Measurements from ENCODE around the gene ADAM19.

ADAM19 gene

DNA sequence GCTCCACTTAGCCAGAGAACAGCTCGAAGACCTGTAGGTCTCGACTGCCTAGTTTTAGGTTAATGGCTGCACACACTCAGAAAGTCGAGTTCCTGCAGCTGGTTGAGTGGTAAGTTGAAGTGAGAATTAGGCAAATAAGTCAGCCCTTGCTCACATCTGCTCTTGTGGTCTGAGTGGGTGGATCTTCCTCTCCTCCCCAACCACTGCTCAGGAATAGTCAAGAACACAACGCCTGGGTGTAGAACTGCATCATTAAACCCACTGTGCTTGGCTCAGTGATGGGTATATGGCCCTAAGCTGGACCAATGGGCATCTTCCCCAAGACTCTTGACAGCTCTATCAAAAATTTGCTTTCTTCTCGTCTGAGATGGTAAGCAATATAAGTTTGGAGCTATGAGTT is 20.9 kb upstream of the ADAM19 start:
- peak; percentile 67 to 86 (median 81) for DNase-seq

DNA sequence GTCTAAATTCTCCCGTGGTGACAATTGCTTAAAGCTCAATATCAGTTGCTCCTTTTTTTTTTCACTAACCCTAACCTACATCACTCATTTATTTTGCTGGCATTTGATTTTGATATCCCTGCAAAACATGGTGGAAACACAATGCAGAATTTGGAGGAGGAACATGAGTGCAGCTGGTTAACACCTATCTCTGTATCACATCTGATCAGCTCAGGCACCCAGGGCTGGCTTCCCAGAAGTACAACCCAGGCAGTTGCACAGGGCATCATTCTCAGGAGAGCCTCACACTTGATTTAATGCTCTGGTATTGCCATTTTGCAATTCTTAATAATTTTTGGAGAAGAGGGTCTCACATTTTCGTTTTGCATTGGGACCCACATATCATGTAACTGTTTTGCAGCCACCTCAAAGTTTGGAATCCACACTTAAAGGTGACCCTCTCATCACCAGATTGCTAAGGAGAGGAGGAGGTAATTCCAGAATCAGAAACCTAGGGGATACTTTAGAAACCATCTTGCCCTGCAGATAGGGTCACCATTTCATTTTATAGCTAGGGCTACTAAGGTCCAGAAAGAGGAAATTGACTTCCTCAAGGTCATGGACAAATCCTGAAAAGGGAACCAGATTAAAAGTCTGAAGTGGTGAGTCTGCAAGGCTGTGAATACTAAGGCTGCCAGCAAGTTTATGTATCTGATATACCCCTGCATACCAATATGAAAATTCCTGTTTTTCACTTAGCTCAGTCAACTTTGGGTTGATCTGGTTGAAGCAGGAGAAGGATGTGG is 19.3 kb upstream of the ADAM19 start:
- DNase-seq: peak; percentile 53 to 79 (median 74)

DNA sequence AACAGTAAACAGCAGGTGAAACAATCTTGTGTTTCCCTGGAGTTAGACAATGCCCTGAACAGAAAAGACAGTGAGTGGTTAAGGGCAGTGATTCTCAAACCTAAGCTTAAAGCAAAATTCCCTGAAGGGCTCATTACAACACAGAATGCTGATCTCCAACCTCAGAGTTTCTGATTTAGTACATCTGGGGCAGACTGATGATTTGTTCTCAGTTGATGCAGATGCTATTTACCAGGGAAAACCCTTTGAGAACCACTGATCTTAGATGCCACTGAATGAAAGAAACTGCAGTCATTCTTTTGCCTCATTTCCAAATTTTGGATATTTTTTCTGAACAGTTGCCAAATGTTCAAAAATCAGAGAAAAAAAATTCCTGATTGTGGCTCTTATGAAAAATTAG is 18.7 kb upstream of the ADAM19 start:
- peak; percentile 49 to 88 (median 72) for DNase-seq

DNA sequence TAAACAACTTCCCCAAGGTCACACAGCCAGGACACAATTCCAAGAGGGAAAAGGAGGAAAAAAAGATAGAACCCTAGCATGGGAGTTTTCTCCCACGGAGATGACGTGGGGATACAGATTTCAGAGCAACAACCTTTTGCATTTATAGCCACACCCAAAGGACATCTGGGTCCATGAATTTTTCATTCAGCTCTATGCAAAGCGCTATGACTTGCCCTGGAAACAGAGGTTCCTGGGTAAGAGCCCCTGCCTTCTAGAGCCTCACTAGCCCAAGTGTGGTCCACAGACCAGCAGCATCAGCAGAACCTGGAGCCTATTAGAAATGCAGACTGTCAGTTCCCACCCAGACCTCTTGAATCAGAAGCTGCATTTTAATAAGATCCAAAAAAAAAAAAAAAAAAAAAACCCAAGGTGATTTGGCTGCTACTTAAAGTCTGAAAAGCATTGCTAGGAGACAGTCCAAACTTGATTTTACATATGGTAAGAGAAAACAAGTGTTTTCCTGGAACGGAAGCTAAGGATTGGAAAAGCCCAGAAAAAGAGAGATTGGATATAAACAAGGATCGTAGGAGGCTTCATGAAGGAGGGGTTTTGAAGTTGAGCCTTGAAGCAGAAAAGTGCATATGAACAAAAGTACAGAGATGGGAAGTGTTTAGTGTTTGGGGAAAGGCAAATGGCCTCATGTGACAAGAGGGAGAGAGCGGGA is 17.6 kb upstream of the ADAM19 start:
- DNase-seq: no peak

DNA sequence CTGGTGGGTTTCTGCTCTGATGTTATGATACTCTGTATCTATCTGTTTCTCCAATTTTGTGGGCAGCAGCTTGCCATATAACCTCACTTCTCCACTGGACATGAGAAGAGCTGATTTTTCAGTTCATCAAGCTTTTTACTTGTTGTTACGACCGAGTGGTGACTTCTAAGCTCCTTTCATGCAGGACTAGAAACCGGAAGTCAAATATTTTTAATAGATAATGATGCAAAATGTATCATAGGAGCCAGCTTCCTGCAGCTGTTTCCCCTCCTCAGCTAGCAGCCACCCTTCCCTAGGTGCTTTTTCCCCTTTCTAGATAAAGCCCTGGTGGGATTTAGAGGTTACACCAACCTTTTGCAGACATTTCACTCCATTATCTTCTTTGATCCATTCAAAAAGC is 17.0 kb upstream of the ADAM19 start:
- peak; percentile 32 to 57 (median 48) for DNase-seq

DNA sequence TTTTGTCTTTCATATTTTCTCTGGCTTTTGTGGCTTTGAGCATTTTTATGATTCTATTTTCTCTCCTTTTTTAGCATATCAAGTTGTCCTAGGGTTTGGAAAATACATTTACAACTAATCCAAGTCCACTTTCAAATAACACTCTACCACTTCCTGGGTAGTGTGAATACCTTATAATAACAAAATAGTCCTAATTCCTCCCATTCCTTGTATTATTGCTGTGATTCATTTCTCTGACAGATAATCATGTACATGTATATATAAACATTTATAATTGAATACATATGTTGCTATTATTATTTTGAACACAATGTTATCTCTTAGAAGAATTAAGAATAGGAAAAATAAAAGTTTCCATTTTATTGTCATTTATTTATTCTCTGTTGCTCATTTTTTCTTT is 14.9 kb upstream of the ADAM19 start:
- DNase-seq: no peak

DNA sequence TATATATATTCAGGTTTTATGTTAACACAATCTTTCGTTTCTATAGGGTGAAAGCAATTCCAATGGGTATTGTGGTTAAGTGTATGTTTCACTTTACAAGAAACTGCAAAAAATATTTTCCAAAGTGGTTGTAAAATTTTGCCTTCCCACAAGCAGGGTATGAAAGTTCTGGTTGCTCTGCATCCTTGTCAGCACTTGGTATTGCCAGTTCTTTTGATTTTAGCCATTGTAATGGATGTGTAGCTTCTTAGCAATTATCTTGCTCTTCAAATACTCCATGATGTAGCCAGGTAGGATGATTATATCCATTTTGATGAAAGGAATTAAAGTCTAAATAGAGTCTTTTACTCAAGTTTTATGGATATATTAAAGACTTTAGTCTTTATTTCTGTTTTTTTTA is 9.1 kb upstream of the ADAM19 start:
- no peak for DNase-seq

DNA sequence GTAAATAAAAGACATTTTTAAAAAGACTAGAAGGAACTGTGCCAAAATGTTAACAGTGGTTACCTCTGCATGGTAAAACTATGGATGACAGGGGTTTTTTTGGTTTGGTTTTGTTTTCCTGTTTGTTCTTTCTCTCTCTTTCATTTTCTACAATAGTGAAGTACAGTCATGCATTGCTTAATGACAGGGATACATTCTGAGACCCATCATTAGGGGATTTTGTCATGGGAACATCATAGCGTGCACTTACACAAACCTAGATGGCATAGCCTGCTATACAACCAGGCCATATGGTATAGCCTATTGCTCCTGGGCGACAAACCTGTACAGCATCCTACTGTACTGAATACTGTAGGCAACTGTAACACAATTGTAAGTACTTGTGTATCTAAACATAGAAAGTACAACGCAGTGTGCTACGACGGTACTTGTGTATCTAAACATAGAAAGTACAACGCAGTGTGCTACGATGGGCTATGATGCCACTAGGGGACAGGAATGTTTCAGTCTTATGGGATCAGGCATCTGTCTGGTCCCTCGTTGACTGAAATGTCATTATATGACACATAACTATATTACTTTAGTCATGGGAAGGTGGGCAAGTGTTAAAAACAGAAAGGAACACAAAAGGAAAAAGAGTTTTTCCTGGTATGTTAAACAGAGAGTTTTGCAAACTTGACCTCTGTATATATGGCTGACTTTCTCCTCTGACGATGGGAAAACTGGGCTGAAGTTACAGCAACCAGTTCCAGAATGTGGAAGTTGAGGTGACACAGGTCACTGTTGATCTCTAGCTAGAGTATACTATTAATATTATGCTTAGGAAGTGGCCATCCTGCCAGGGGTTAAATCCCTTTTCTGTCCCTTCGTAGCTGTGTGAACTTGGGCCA is 7.4 kb upstream of the ADAM19 start:
- DNase-seq: peak; percentile 49 to 88 (median 64)

DNA sequence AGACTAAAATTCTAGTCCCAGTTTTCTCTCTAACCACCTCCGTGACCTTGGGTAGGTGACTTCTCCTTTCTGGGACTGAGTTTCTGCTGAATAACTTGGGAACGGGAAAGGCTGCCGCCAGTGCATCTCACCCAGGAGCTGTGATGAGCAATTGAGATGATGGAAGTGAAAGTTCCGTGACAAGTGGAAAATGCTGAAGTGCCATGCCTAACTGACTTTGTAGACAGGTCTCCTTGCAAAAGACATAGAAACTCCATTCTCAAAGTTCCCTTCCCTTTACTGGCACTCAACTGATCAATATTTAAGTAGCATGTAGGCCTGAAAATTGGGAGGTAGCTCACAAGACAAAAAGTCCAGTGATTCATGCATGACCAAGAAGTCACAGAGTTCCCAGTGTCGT is 6.3 kb upstream of the ADAM19 start:
- DNase-seq: peak; percentile 69 to 93 (median 78)

DNA sequence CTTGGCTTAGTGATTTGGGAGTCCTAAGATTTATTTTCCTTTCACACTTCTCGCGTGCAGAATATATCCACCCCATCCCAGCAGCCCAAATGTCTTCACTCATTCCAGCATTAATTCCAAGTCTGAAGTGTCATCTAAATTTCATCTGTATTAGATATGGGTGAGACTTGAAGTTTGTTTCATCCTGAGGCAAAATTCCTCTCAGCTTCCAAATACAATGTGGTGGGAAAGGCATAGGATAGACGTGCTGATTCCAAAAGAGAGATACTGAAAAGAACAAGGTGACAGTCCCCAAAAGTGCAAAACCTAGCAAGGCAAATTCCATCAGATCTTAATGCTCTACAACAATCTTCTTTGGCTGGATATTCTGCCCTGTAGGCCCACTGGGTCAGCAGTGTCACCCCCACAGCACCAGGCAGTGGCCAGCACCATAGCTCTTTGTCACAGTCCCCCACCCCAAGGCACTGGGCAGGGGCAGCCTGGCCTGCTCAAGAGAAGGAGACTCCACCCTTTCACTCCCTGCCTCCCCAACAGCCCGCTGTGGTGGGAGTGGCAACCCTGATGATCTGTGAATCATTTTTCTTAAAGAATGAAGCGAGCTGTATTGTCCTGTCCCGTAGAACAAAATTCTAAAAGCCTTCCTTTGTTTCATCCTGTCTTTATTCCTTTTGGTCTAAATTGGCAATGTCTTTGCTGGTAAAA is 2.7 kb upstream of the ADAM19 start:
- no peak for DNase-seq

DNA sequence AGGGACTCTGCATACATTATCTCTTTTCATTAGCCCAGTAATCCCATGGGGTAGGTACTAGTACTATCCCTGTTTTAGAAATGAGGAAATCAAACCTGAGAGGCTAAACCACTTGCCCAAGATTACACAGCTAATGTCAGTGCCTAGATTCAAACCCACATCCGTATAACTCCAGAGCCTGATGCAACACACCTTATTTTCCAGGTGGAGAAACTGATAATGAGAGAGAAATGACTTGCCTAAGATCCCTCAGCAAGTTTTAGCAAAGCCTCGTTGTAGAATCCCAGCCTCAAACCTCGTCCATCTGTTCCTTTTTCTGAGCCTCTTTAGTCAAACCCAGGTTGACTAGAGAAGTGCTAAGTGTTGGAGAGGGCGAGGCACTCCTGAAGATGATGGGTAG is 1.1 kb upstream of the ADAM19 start:
- DNase-seq: no peak

DNA sequence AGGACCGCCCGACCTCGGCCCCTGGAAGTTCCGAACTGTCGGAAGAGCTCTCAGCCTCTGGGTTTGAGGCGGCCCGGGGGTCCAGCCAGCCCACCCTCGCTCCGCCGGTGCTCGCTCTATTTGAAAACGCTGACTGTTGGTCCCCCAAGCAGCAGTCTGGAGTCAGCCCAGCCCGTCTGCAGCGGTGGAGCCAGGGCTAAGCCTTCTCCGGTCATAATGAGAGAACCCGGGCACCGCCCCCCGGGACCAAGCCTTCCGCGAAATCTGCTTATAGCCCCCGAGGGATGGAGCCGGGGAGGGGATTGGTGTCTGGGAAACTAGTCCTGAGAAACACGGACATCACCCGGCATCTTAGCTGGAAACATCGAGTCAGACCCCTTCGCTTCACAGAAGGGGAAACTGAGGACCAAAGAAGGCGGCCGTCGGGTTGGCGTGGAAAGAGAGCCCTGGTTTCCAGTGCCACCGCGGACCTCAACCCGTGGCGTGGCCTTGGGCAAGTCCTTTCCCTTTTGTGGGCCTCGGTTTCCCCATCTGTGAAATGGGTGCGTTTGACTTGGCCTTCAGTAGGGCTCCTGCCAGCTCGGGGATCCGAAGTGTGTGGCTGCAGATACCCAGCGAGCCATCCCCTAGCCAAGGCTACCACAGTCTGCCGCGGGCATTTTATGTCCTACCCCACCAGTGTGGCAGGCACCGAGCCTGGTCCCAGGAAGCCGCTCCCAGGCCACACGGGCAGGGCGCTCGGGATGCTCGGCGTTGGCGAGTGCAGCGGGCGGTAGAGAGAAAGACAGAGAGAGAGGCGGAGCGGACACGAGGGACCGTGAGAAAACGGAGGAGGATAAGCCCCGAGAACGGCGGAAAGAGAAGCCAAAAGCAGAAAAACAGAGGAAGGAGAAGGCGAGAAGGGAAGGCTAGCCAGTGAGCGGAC is 857 bp downstream of the ADAM19 start:
- peak in 2 of 3 donors; percentile 44 to 53 for DNase-seq

DNA sequence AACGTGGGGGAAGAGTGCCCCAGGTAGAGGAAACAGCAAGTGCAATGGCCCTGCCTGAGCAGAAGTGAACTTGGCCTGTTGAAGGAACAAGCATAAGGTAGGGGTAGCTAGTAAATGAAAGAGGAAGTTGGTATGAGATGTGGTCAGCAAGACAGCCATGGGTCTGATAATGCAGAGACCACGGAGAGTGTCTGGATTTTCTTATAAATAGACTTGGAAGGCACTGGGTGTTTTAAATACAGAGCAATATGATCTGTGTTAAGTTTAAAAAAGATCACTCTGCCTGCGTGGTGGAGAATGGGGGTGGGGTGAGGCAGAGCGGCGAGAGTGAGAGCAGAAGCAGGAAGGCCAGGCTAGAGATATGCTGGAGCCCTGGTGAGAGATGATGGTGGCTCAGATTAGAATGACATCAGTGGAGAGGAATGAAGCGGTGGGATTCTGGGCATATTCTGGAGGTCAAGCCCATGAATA is 4.2 kb downstream of the ADAM19 start:
- peak; percentile 38 to 64 (median 47) for DNase-seq

DNA sequence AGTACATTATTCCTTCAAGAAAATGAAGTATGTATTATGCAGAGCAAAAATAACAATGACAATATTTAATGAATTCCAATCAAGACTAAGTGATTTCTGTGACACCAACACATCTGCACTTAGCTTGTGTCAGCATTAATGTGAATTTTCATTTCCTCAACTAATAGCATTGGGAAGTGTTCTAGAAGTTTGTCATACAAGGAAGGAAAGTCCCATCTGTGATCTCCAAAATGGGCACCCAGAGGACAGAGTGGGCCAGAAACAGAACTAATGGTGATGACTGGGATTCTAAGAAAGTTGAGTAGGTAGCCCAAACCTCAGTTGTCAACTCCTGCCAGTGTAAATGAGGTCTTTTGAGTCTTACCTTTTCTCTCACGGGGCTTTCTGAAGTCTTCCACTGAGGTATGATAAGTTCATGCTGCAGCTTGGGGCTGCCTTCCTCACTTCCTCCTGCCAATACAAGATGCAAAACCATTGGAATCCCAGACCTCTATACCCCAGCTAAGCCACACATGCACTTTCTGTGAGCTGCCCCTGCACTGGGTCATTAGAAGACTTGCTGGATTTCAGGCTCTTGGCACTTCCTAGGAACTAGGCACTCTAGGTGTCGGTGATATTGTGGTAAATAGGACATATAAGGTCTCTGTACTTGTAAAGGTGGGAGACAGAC is 4.9 kb downstream of the ADAM19 start:
- DNase-seq: peak; percentile 60 to 90 (median 87)

DNA sequence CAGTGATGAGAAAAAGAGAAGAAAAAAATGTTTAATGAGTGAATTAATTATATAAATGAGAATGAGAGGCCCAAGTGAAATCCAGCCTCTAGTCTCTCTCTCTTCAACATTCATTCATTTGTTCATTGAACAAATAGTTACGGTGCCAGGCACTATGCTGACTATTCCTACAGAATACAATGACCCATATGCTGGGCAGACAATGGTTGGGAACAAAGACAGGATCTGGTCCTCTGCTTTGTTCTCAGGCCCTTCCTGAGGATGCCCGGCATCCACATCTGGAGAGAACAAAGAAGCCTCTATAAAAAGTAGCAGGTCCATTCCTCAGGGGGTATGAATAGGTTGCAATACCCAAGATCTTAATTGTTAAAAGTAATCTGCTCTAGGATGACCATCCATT is 6.9 kb downstream of the ADAM19 start:
- no peak for DNase-seq

DNA sequence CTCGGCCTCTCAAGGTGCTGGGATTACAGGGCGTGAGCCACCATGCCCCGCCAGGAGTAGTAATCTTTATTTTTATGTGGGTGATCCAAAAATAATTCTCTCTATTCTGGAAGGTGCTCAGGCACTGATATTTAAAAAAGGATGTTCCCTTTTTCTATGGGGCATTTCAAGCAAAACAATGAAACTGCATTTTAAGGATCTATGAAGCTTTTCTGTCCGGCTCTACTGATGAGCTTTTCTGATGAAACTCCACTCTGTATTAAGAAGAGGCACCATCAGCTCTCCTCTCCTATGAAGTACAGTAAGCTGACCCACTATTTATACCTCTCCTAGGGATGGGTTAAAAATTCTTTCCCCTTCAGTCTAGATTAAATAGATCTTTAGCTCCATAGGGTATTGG is 7.4 kb downstream of the ADAM19 start:
- no peak for DNase-seq

DNA sequence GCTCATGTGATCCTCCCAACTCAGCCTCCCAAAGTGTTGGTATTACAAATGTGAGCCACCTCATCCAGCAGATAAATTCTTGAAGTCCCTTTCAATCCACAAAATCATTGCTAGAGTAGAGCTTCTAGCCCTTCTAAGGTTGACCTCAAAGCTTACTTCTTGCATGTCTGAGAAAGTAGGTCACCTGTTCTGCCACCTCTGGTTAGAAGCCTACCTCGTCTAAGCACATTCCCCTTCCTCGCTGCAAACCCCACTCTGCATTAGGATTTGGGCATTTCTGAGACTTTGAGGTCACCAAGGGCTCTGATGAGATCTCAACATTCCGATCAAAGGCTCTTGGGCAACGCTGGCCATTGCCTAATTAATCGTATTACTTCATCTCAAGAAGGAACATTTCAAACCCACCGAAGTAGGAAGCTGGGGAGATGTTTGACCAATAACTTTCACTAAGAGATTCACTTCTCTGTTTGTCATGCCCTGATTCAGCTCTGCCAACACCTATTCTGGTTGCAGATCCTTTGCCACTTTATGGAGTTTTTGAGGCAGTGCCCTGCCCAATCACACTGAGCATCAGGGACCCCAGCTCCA is 8.6 kb downstream of the ADAM19 start:
- DNase-seq: peak; percentile 87 to 97 (median 95)

DNA sequence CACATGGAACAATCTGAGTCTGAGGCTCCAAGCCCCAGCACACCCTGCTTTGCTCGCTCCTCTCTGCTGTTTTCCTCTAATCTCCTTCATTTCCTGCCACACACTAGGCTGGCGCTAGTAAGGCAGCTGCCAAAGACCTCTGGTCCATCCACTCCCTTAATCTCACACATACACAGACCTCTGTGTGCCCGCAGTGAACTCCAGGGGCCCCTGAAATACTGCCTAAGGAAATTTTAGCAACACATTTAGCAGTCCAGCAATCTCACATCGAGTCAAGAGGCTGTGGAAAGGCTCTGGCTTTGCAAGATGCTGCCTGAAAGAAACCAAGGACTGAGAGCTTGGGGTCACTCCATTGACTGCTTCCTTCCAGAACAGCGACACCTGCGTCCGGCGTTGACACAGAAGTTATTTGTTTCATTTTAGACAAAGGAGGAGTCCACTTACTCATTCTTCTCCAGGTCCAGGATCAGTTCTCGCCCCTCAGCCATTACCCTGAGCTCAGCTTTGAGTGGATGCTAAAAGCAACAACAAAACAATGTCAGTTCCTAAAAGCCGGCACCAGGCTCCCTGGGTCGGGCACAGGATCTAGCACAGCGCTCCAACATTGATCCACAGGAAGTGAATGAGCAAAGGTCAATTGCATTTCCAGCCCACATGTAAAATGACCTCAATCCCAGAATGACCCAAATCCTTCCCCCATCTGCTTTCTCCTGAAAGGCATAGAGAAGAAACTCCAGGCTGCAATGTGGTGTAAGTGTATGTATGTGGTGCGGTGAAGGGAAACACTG is 11.5 kb downstream of the ADAM19 start:
- DNase-seq: peak in 2 of 3 donors; percentile 31 to 52

DNA sequence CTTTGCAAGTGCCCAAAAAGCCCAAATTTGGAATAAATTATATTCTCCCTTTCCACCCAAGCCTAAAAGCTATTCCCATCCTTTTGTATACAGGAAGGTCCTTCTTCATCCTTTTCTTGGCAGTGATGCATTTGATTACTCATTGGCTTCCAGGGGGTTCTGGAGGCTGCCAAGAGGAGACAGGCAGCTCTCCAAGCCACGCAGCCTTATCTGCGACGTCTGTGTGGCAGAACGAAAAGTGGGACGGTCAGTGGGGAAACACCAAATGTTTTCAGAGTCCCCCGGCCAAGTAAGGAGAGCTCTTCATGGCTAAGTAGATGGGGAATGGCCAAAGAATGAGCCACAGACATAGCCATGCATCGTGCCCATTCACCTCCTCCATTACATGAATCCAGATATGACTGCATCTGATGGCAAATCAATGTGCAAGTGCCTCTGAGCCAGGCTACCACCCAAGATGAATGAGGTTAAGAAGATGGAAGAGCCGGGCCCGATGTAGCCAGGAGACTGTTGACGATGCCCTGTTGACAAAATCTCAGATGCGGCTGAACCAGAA is 12.1 kb downstream of the ADAM19 start:
- no peak for DNase-seq
